Fibroblast of villous mesenchyme (primary cell): ENCODE results near the gene THBS2. TPM values are rescaled to one million over a fixed set of nuclear protein-coding genes. Genes with fewer than 3 reads are reported as not detected.
"Not testable (repeated sequence)": the region's sequence is repeated elsewhere in the genome, so short reads cannot be mapped to it uniquely, and the experiment has no call there.

Experiments
- DNase-seq: peaks from one replicate; pipeline ENCODE4 v3.0.0-alpha.2; 2010; ENCODE audit warnings: low read depth
- H3K4me3 ChIP-seq: 2 replicates; pipeline ENCODE4 v1.5.1; 2011; ENCODE audit warnings: low read depth, mild to moderate bottlenecking, low read length
- CTCF ChIP-seq: IDR thresholded peaks from 2 replicates; pipeline ENCODE4 v1.5.1; 2012; ENCODE audit warnings: low read depth, mild to moderate bottlenecking, low read length; ENCODE audit not compliant: insufficient read depth
- total RNA-seq: library from RNA; depleted of rRNA; stranded (reverse); fragments of >200 nt; gene quantifications from 2 replicates; pipeline ENCODE4 v1.2.3, GENCODE V29; 2012

THBS2 gene
- total RNA-seq, 1 donor = 374 TPM

- no peak overlapping the region for H3K4me3 ChIP-seq
- no peak for DNase-seq
- TF ChIP-seq CTCF = no peak
These were observed 67.0 kb downstream of the THBS2 start for GRCh38 chr6:169186496-169187169.

GRCh38 chr6:169185692-169186485, 67.8 kb downstream of the THBS2 start:
- no peak overlapping the region for H3K4me3 ChIP-seq
- DNase-seq = no peak

GRCh38 chr6:169185011-169185521, 68.6 kb downstream of the THBS2 start:
- no peak for DNase-seq
- no peak overlapping the region for H3K4me3 ChIP-seq
- TF ChIP-seq CTCF = no peak

More at GRCh38 chr6:169185692-169186485, 67.8 kb downstream of the THBS2 start:
- no peak for TF ChIP-seq CTCF

- no peak for TF ChIP-seq CTCF
- no peak for DNase-seq
- no peak overlapping the region for H3K4me3 ChIP-seq
These were observed 69.2 kb downstream of the THBS2 start for GRCh38 chr6:169184419-169184818.

- DNase-seq = no peak
- TF ChIP-seq CTCF = no peak
These were observed 70.4 kb downstream of the THBS2 start for GRCh38 chr6:169183233-169183632.

GRCh38 chr6:169179831-169180230, 73.8 kb downstream of the THBS2 start:
- not testable (repeated sequence) for DNase-seq, H3K4me3 ChIP-seq

More at GRCh38 chr6:169183233-169183632, 70.4 kb downstream of the THBS2 start:
- no peak overlapping the region for H3K4me3 ChIP-seq

GRCh38 chr6:169177516-169178166, 76.0 kb downstream of the THBS2 start:
- no peak for TF ChIP-seq CTCF
- DNase-seq = no peak
- H3K4me3 ChIP-seq = no peak overlapping the region
